HG03342 (cell line): Measurements from ENCODE around the gene ZNF785.
"Not testable (repeated sequence)": the region's sequence is repeated elsewhere in the genome, so short reads cannot be mapped to it uniquely, and the experiment has no call there.

Source experiments
- ATAC-seq: cut with Tn5 transposase; IDR thresholded peaks from one replicate; pipeline ENCODE4 v1.9.1; 2021; ENCODE audit warnings: mild to moderate bottlenecking, moderate library complexity; ENCODE audit not compliant: unreplicated experiment

ZNF785 gene

DNA sequence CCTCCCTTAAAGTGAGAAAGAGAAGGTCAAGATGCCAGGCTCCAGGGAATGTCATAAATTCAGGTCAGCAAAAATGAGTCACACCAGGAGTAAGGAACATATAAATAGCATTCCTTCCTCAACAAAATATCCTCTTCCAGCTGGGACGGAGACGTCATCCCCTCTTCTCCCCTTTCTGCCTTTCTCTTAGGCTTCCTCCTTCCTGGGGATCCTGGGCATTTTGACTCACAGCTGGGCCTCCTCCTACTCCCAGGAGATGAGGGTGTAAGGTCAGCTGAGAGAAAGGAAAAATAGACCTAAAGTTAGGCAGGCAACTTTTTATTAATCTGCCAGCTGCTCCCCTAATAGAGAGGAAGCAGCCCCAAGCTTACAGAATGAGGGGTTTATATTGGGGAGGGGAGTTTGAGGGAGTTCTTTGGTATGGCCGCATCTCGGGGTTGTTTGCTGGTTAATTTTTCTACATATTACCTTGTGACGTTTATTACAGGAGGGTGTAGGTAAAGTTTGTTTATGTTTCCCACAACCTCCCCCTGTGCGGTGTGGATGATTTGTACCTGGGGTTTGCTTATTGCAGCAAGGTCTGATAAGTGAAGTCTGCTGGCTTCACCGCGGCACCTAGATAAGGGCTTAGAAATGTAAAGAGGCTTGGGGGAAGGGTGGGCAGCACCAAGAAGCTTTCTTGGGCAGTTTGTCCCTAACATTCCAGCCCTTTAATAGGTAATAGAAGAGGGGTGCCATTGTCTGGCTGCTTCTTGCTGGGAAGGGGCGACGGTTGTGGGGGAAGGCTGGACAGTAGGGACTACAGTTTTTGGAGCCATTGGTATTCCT is 43.8 kb downstream of the ZNF785 start:
- ATAC-seq = no peak

GRCh38 chr16:30540916-30541464 is 44.5 kb downstream of the ZNF785 start:
- not testable (repeated sequence) for ATAC-seq

DNA sequence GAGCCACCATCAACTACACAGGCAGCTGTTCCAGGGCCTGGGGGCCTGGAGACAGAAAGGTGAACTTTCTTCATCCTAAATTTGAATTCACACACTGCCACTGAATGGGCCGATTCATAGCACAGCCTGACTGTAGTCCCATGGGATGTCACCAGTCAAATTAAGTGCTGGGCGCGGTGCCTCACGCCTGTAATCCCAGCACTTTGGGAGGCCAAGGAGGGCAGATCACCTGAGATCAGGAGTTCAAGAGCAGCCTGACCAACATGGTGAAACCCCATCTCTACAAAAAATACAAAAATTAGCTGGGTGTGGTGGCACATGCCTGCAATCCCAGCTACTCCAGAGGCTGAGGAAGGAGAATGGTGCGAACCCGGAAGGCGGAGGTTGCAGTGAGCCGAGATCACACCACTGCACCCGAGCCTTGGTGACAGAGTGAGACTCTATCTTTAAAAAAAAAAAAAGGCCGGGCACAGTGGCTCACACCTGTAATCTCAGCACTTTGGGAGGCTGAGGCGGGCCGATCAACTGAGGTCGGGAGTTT is 45.4 kb downstream of the ZNF785 start:
- ATAC-seq = not testable (repeated sequence)

DNA sequence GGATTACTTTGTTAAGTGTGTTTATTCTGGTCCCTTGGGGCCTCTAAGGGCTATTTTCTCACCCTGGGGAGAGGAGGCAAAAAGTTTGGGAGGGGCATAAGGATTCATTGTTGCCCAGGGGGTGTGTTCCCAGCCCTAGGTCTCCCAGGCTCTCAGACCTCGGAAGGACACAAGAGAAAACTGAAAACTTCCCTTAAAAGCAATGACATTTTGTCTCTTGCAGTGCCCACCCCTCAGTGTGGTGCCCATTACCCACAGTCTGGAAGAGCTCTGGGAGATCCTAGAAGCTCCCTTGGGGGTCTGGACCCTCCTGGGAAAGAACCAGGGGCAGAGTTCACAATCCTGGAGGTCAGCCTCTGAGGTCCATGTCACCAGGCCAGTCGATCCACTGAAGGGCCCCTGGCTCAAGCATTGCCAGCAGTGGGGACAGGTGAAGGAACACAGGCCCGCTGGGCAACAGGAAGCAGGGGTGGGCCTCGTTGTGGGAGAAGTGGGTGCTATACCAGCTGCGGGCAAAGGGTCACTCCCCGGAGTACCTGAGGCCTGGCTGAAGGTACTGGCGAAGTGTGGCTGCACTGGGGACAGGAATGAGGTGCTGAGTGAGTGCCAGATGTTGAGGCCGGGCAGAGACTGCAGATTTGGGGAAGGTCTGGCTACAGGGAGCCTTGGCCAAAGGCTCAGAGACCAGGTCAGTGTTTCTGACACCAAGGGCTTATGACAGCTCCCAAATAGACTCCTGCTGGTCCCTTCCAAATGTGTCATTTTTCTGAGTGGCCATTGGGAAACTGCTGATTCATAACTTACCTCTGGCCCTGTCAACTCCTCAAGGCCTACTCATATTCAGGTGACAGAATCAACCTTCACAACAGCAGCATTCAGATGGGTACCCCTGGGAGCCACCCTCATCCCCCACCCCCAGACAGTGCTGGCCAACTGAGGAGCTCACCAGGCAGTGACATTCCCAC is 46.2 kb downstream of the ZNF785 start:
- ATAC-seq = no peak

- not testable (repeated sequence) for ATAC-seq
Measured at GRCh38 chr16:30536391-30537024, 49.0 kb downstream of the ZNF785 start.

- ATAC-seq = no peak
Measured at GRCh38 chr16:30535777-30536190, 49.7 kb downstream of the ZNF785 start.

DNA sequence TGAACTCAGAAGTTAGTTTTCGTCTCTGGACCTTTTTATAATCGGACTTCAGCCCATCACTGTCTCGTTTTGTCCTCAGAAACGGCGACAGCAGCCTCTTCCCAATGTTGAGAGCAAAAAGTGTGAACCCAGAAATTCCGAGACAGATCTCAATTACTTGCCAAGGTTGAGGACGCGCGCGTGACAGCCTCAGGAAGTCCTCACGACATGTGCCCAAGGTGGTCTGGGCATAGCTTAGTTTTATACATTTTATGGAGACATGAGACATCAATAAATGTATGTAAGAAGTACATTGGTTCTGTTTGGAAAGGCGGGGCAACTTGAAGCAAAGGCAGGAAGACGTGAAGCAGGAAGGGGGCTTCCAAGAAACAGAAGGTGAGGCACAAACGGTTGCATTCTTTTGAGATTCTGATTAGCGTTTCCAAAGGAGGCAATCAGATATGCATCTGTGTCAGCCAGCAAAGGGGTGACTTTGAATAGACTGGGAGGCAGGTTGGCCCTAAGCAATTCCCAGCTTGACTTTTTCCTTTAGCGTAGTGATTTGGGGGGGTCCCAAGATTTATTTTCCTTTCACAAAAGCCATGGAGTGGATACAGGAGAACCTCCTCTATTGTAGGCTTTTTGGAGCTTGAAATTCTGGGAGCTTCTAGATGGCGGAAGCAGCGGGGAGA is 50.3 kb downstream of the ZNF785 start:
- ATAC-seq = peak; percentile 11

DNA sequence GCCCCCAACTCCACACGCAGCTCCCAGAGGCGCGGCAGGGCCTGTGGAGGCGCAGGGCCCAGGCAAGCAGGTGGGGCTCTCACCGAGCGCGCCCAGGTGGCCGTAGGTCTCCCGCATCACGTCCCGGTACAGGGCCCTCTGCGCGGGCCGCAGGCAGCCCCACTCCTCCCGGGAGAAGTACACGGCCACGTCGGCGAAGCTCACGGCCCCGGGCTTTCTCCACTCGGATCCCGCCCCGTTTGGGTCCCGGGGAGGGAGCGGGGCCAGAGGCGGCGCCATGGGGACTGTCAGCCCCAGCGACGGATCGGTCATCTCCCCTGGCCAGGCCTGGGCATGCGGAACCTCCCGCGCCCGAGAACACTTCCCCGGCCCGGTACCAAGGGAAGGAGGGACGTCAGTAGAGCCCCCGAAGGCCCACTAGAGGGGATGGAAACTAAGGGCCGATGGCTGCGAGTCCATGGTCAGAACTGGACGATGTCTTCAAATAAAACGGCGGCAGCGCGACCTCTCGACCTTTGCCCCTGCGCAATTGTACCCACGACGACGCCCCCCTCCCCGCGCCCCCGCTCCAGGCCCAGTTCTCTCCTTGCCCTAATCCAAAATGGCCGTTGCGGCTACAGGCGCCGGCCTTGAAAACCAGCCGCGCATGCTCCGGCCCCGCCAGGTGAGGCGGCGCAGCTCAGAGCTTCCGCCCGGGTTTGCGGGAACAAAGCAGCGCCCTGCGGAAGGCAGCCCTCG is 51.0 kb downstream of the ZNF785 start, which contains the start of gene ZNF747:
ZNF747 (minus strand) TSS at position 491 of the 738 bp plus-strand sequence; CDS start at position 312, 179 bp downstream.
- peak; percentile 49 for ATAC-seq

GRCh38 chr16:30533748-30534367 is 51.6 kb downstream of the ZNF785 start:
- ATAC-seq = peak; percentile 17

GRCh38 chr16:30533146-30533522 is 52.4 kb downstream of the ZNF785 start:
- no peak for ATAC-seq

DNA sequence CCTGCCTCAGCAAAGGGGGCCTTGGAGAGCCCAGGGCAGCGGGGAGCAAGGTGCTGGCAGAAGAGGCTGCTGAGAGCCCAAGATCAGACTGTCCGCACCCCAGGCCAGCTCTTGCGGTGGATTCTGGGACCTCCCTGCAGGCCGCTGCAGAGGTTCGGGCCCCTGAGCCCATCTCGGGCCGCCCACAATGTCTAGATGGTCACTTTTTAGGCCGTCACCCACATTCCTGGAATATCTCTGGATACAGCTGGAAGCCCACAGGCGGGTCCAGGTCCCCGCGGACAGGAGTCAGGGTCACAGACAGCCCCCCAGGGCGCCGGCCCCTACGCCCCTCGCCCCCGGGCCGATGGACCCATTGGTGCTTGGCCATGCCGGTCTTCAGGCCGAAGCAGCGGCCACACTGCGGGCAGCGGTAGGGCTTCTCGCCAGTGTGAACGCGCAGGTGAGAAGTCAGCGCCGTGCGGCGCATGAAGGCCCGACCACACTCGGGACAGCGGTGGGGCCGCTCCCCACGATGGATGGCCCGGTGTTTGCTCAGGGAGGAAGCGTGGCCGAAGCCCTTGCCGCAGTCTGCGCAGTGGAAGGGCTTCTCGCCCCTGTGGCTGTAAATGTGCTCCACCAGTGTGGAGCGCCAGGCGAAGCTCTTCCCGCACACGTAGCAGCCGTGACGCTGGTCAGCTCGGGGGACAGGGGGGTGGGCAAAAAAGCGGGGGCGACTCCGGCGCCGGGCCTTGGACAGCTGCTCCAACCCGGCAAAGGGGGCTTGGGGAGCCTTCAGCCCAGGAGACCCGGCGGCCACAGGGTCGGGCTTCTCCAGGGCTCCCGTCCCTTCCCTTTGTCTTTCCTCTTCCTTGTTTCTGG is 53.0 kb downstream of the ZNF785 start:
- ATAC-seq = no peak
